Common myeloid progenitor, CD34-positive (primary cell): ENCODE measurements around the gene FAM181A.

Source experiments
- CTCF ChIA-PET: fragments of 350-600 bp; sonication (Branson Sonifier 250); formaldehyde crosslinking; loops from one replicate; lab custom pipeline; 2021; ENCODE audit warnings: antibody characterized with exemption; lab: Charles Lee
- POLR2A ChIA-PET: fragments of 350-600 bp; sonication (Branson Sonifier 250); formaldehyde crosslinking; loops from one replicate; lab custom pipeline; 2021; ENCODE audit warnings: antibody characterized with exemption; lab: Charles Lee
- DNase-seq, 3 donors: peaks; one replicate each; pipeline versions ENCODE4 v3.0.0 to v3.0.0-alpha.2; 2013
- H3K27ac ChIP-seq, 2 experiments: 1 replicate in 1 of 2; 2 replicates in 1 of 2; pipeline ENCODE4 v1.7.0; 2013; ENCODE audit warnings: inconsistent platforms in 2 of 2, low read length in 2 of 2, mild to moderate bottlenecking in 2 of 2, low read depth in 1 of 2, moderate library complexity in 1 of 2; ENCODE audit not compliant: severe bottlenecking in 2 of 2, insufficient read depth in 1 of 2, poor library complexity in 1 of 2
- H3K27me3 ChIP-seq, 5 experiments: replicated peaks in 2 of 5; 1 replicate in 3 of 5; 2 replicates in 2 of 5; pipeline versions ENCODE4 v1.6.1 to v1.7.0; 2013; ENCODE audit warnings: low read length in 4 of 5, mild to moderate bottlenecking in 2 of 5, moderate library complexity in 2 of 5, inconsistent platforms in 1 of 5; ENCODE audit not compliant: insufficient read depth in 5 of 5, control insufficient read depth in 4 of 5
- H3K36me3 ChIP-seq, 4 experiments: 1 replicate in 2 of 4; 2 replicates in 2 of 4; pipeline versions ENCODE4 v1.6.1 to v1.7.0; 2013; ENCODE audit warnings: low read length in 3 of 4, control low read depth in 1 of 4, mild to moderate bottlenecking in 1 of 4; ENCODE audit not compliant: control insufficient read depth in 4 of 4, insufficient read depth in 4 of 4
- H3K4me1 ChIP-seq, 4 experiments: 1 replicate in 3 of 4; 2 replicates in 1 of 4; pipeline versions ENCODE4 v1.6.1 to v1.7.1; 2013; ENCODE audit warnings: low read length in 3 of 4, mild to moderate bottlenecking in 3 of 4, control low read depth in 1 of 4, inconsistent platforms in 1 of 4, moderate library complexity in 1 of 4; ENCODE audit not compliant: control insufficient read depth in 4 of 4, insufficient read depth in 4 of 4; ENCODE audit errors: control extremely low read depth in 1 of 4
- H3K4me3 ChIP-seq, 7 experiments: 1 replicate in 4 of 7; 2 replicates in 3 of 7; pipeline versions ENCODE4 v1.5.1 to v1.7.0; 2013; ENCODE audit warnings: mild to moderate bottlenecking in 7 of 7, low read length in 6 of 7, moderate library complexity in 6 of 7, inconsistent platforms in 2 of 7, low read depth in 2 of 7, control low read depth in 1 of 7; ENCODE audit not compliant: insufficient read depth in 4 of 7, control insufficient read depth in 1 of 7; ENCODE audit errors: extremely low read depth in 1 of 7
- H3K9me3 ChIP-seq, 5 experiments: 1 replicate in 4 of 5; 2 replicates in 1 of 5; pipeline versions ENCODE4 v1.6.1 to v1.7.1; 2013; ENCODE audit warnings: low read length in 4 of 5, mild to moderate bottlenecking in 2 of 5, inconsistent platforms in 1 of 5, low read depth in 1 of 5, moderate library complexity in 1 of 5; ENCODE audit not compliant: control insufficient read depth in 4 of 5, insufficient read depth in 2 of 5; ENCODE audit errors: control extremely low read depth in 1 of 5
- WGBS: methylation state at CpG from one replicate; pipeline ENCODE4 v1.1.5; 2013; ENCODE audit not compliant: insufficient coverage; 5-methylcytosine and 5-hydroxymethylcytosine counted together

FAM181A gene

DNA sequence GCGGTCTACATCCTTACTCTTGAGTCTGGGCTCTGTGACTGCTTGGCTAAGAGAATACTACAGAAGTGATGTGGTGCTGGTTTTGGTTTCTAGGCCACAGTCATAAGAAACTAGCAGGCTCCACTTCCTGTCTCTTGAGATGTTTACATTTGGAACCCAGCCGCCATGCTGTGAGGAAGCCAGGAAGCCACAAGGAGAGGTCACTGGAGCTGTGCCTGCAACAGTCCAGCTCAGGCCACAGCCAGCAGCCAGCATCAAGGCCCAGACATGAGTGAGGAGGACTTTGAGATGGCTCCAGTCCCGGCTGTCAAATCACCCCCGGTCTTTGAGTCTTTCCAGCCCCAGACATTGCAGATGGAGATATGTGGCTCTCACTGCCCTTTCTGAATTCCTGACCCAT, 12.9 kb upstream of the FAM181A start:
- no peaks in the 10 kb centered on the region for H3K4me1 ChIP-seq
- no peak overlapping the region for H3K27ac ChIP-seq
- peaks cover 0 to 7% (median 0%) of the 10 kb centered on the region in 5 experiments for H3K9me3 ChIP-seq
- WGBS = 86% methylated on average over 4 of the region's 4 CpGs
- H3K4me3 ChIP-seq = no peak overlapping the region
- ChIA-PET CTCF (no interaction called here), POLR2A (no interaction called here)
- no peaks in the 10 kb centered on the region for H3K36me3 ChIP-seq
- peaks cover 0 to 5% (median 0%) of the 10 kb centered on the region in 5 experiments for H3K27me3 ChIP-seq
- DNase-seq = no peak

DNA sequence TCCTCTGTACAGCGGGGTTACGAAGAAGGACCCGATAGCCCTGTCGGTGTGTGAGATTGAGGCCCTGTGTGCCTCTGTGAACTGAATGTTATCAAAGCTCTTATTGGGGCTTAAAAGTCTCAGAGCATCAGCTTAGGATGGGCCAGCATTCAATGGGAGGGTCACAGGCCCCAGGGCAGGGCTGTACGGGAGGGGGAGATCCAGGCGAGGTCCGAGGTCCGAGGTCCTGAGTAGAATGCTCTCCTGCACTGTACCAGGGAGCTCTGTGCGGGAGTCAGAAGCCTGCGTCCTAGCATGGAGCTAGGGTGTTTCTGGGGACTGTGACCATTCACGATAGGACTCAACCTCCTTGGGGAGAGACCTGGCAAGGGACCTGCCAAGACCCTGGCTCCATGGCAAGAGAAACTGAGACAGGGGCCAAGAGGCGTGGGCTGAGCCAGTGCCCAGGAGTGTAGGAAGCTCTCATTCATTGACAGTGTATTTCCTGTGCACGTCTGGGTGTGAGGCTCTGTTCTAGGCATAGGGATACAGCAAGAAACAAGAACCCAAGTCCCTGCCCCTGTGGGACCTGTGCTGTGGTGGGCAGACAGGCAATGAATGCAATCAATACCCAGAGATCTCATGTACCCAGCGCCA, 12.0 kb upstream of the FAM181A start:
- DNase-seq = no peak
- Histone ChIP-seq H3K9me3 (peaks cover 0 to 12% (median 0%) of the 10 kb centered on the region in 5 experiments), H3K27me3 (peaks cover 0 to 3% (median 0%) of the 10 kb centered on the region in 5 experiments), H3K27ac (no peak overlapping the region), H3K36me3 (no peaks in the 10 kb centered on the region), H3K4me3 (no peak overlapping the region), H3K4me1 (no peaks in the 10 kb centered on the region)
- POLR2A ChIA-PET = no interaction called here
- WGBS = 89% methylated on average over 10 of the region's 14 CpGs
- CTCF ChIA-PET = no interaction called here

DNA sequence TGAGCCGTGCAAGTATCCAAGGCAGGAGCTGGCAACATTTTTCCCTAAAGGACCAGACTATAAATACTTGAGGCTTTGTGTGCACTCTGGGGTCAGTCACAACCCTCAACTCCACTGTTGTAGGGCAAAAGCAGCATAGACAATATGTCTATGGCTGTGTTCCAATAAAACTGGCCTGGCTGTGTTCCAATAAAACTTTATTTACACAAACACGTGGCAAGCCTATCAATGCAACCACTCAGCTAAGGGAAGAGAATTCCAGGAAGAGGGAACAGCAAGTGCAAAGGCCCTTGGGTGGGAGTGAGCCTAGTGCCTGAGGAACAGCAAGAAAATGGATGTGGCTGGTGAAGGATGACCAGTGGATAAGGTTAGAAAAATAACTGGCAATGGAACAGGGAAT, 11.3 kb upstream of the FAM181A start:
- H3K4me1 ChIP-seq = no peaks in the 10 kb centered on the region
- peaks cover 0 to 12% (median 0%) of the 10 kb centered on the region in 5 experiments for H3K9me3 ChIP-seq
- no peak for DNase-seq
- CTCF ChIA-PET = no interaction called here
- WGBS = 60% methylated on average over 2 of the region's 2 CpGs
- no peak overlapping the region for H3K4me3 ChIP-seq
- POLR2A ChIA-PET = no interaction called here
- no peaks in the 10 kb centered on the region for H3K36me3 ChIP-seq
- no peak overlapping the region for H3K27ac ChIP-seq
- peaks cover 0 to 3% (median 0%) of the 10 kb centered on the region in 5 experiments for H3K27me3 ChIP-seq

DNA sequence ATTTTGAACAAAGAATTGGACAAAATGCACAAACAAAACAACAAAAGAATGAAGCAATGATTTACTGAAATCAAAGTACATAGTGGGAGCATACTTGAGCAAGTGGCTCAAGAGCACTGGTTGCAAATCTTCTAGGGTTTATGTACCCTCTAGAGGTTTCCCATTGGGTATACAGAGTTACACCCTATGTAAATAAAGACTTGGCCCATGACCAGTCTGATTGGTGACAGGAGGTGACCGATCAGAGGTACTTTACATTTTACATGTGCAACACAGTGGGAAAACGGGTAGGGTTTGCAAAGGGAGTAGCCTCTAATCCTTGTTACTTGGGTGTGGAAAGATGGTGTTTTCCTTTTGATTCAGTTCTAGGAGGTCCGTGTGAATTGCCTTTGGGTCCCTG, 10.6 kb upstream of the FAM181A start:
- Histone ChIP-seq H3K4me1 (no peaks in the 10 kb centered on the region), H3K27me3 (peaks cover 0 to 1% (median 0%) of the 10 kb centered on the region in 5 experiments), H3K27ac (no peak overlapping the region), H3K36me3 (no peaks in the 10 kb centered on the region), H3K4me3 (no peak overlapping the region), H3K9me3 (peaks cover 0 to 12% (median 0%) of the 10 kb centered on the region in 5 experiments)
- no peak for DNase-seq
- ChIA-PET POLR2A (no interaction called here), CTCF (no interaction called here)
- 85% methylated on average over 2 of the region's 3 CpGs for WGBS

DNA sequence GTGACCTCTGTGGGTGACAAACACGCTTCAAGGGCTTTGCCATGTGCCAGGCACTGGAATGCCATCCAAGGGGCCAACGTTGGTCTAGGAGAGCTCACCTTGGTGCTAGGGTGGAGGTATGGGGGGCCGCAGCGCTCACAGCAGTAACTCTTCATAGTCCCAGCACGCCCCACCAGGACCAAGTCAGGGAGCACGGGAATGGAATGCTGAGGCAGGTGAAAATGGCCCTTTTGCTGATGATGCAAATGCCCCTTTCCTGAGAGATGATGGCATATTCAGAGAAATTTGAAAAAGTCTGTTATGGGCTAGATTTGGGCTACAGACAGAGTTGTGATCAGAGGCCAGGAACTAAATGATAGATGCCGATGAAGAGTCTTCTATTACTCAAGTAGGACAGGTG, 10.0 kb upstream of the FAM181A start:
- 97% methylated on average over 7 of the region's 7 CpGs for WGBS
- ChIA-PET POLR2A (no interaction called here), CTCF (interaction anchor here (0.8 kb wide), 1 partner anchor 263 kb away, joined by 3 read pairs; no protein-coding TSS in a partner anchor)
- peaks cover 0 to 1% (median 0%) of the 10 kb centered on the region in 5 experiments for H3K27me3 ChIP-seq
- no peak overlapping the region for H3K27ac ChIP-seq
- no peaks in the 10 kb centered on the region for H3K4me1 ChIP-seq
- no peaks in the 10 kb centered on the region for H3K36me3 ChIP-seq
- no peak overlapping the region for H3K4me3 ChIP-seq
- peaks cover 0 to 12% (median 0%) of the 10 kb centered on the region in 5 experiments for H3K9me3 ChIP-seq
- DNase-seq = no peak

DNA sequence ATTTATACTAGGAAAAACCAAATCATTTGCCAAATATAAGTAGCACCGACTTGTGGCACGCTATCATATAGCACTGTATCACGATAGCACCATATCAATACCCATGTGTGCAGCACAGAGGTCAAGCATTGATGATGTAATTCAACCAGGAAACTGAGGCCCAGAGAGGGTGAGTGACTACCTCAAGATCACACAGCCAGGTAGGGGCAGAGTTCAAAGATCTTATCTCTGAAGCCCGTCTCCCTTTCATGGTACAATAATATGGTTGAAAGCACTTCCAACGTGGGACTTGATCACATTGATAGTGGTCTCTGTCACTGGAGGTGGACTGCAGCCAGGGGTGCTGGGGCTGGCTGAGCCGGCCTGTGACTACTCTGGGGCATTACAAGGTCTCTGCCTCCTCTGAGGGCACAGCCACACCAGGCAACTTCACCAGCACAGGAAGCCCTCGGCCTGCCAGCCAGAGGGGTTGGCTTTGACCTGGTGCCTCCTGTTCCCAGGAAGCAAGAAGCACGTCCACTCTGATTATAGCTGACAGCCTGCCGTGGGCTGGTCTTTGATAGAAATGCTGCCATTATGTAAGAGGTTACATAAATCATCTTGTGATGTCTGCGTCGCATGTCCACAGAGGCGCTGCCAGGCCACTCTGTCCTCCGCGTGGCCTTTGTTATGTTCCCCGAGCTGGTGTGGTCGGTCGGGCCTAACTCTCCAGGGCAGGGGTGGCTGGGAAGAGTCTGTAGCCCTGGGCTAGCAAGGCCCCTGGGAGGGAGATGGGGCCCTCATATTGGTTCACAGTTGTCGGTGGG, 5.9 kb upstream of the FAM181A start:
- ChIA-PET POLR2A (no interaction called here), CTCF (interaction anchor here (0.9 kb wide), 1 partner anchor 50 kb away, joined by 4 read pairs; no protein-coding TSS in a partner anchor)
- 89% methylated on average over 14 of the region's 18 CpGs for WGBS
- Histone ChIP-seq H3K27me3 (peaks cover 0 to 1% (median 0%) of the 10 kb centered on the region in 5 experiments), H3K27ac (no peak overlapping the region), H3K36me3 (no peaks in the 10 kb centered on the region), H3K4me3 (no peak overlapping the region), H3K4me1 (no peaks in the 10 kb centered on the region), H3K9me3 (peaks cover 0 to 6% (median 0%) of the 10 kb centered on the region in 5 experiments)
- no peak for DNase-seq

DNA sequence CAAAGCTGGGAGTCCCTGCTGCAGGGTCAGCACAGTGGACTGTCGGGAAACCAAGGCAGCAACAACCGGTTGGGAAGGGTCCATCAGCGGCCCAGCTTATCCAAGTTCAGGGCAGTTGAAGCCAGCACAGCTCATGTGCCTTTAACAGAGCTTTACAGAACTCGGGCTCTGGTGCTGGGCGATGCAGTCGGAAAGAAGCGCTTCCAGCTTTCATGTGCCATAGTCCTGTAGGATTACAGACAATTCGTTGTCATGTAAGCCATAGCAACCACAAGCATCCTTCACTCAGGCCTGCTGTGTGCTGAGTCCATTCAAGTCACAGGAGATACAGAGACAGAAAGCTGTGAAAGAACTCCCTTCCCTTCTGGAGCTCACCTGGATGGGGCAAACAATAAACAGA, 3.5 kb upstream of the FAM181A start:
- no peak overlapping the region for H3K4me3 ChIP-seq
- no peaks in the 10 kb centered on the region for H3K36me3 ChIP-seq
- H3K9me3 ChIP-seq = peaks cover 0 to 6% (median 0%) of the 10 kb centered on the region in 5 experiments
- no peaks in the 10 kb centered on the region for H3K27me3 ChIP-seq
- no peaks in the 10 kb centered on the region for H3K4me1 ChIP-seq
- DNase-seq = no peak
- POLR2A ChIA-PET = no interaction called here
- 80% methylated on average over 8 of the region's 8 CpGs for WGBS
- CTCF ChIA-PET = interaction anchor here (1.3 kb wide), 1 partner anchor 9 kb away, joined by 4 read pairs; no protein-coding TSS in a partner anchor
- H3K27ac ChIP-seq = no peak overlapping the region
